Heart left ventricle (tissue), 16 donors: ENCODE results near the gene GPR155. TPM values are rescaled to one million over a fixed set of nuclear protein-coding genes. Genes with fewer than 3 reads are reported as not detected.

Experiments
- ATAC-seq, 4 donors: fragments of 200-7000 bp; cut with Tn5 transposase; one replicate each; pipeline ENCODE4 v1.9.1; 2020 to 2022; ENCODE audit warnings: moderate library complexity in 4 of 4, mild to moderate bottlenecking in 3 of 4, moderate number of reproducible peaks in 1 of 4
- DNase-seq, 5 donors: peaks; one replicate each; pipeline ENCODE4 v3.0.0-alpha.2; 2020
- H3K27ac ChIP-seq, 12 donors: fragments of 200-600 bp; sonication (generic) in 4 of 12; one replicate each; pipeline versions ENCODE4 v1.5.0 to v1.8.0; 2016 to 2022; ENCODE audit warnings: mild to moderate bottlenecking in 2 of 12
- H3K27me3 ChIP-seq, 9 donors: fragments of 200-600 bp; sonication (generic) in 2 of 9; one replicate each; pipeline versions ENCODE4 v1.5.1 to v1.8.0; 2016 to 2022; ENCODE audit warnings: mild to moderate bottlenecking in 3 of 9
- H3K36me3 ChIP-seq, 9 donors: fragments of 200-600 bp; sonication (generic) in 2 of 9; one replicate each; pipeline versions ENCODE4 v1.5.0 to v1.8.0; 2018 to 2022; ENCODE audit warnings: mild to moderate bottlenecking in 2 of 9
- H3K4me1 ChIP-seq, 12 donors: fragments of 200-600 bp; sonication (generic) in 4 of 12; one replicate each; pipeline versions ENCODE4 v1.5.0 to v1.8.0; 2016 to 2022; ENCODE audit warnings: mild to moderate bottlenecking in 3 of 12
- H3K4me3 ChIP-seq, 12 donors: fragments of 200-600 bp; sonication (generic) in 4 of 12; one replicate each; pipeline versions ENCODE4 v1.5.0 to v1.8.0; 2017 to 2022; ENCODE audit warnings: mild to moderate bottlenecking in 9 of 12, moderate library complexity in 4 of 12
- H3K9me3 ChIP-seq, 12 donors: fragments of 200-600 bp; sonication (generic) in 4 of 12; one replicate each; pipeline versions ENCODE4 v1.5.0 to v1.8.0; 2016 to 2022; ENCODE audit warnings: mild to moderate bottlenecking in 1 of 12
- POLR2A ChIP-seq, 2 donors: fragments of 450-650 bp; IDR thresholded peaks; one replicate each; pipeline ENCODE4 v1.6.1; 2017; ENCODE audit warnings: antibody characterized with exemption in 2 of 2, mild to moderate bottlenecking in 2 of 2, moderate library complexity in 2 of 2
- WGBS, 4 donors: extraction: QIAGEN DNeasy Blood & Tissue Kit in 2 of 4; methylation state at CpG; one replicate each; pipeline versions ENCODE4 v1.1.5 to v1.1.7; 2013 to 2018; 5-methylcytosine and 5-hydroxymethylcytosine counted together
- intact Hi-C, 10 donors: fragments of 100-400 bp; cut with DNase I; formaldehyde crosslinking; loops; one replicate each; pipeline versions ENCODE4 v1.11.1 to v1.14.2; 2022
- polyA plus RNA-seq, 2 donors: library from polyadenylated mRNA; stranded (reverse); fragments of 200-250 nt; gene quantifications; one replicate each; pipeline ENCODE4 v1.2.3, GENCODE V29; 2013
- total RNA-seq, 9 donors: library from RNA; depleted of rRNA in 2 of 9; stranded (reverse); fragments of >200 nt in 2 of 9; fragmentation: NEBNext Ultra II Directional in 3 of 9; extraction: Animal tissue kit (Norgen Biotek cat#: 25700) in 3 of 9; gene quantifications; one replicate each; pipeline versions ENCODE4 v1.1.0 to v1.2.4, GENCODE V29; 2016 to 2023
- TF ChIP-seq, protein P1 (sequence below), 12 donors: fragments of 200-600 bp; sonication (generic) in 4 of 12; IDR thresholded peaks; one replicate each; pipeline versions ENCODE4 v1.5.0 to v1.8.0; 2018 to 2022; ENCODE audit warnings: antibody characterized with exemption in 12 of 12, mild to moderate bottlenecking in 5 of 12
- donor health status: ischemic (EF 13 %, LVEDD 7.1; RV severe dilation, severe dysfunction).
- donor health status: healthy with polysubstance abuse.
- donor health status: DM: no; HTN: yes; CAD: no.
- donor health status: DM: no; HTN: no; CAD: no.
- donor health status: ischemic (EF 25% LVEDD 6.9; RV normal size, moderate dysfunction).
- donor health status: ischemic (EF 25% LVEDD 5.7; RV mildly dilated, moderate dysfunction).
- donor health status: healthy.
- donor health status: DM: yes; HTN: yes; CAD: no.
- donor health status: ischemic (EF 35%, LVEDD 5.7; RV mildly dilated, moderate dysfunction).
- donor health status: nonischemic (EF 11% LVEDD 7.7; RV severe dilation, severe dysfunction).
- donor health status: DM: yes; HTN: yes; CAD: no.
- donor health status: PGD.
- donor health status: ischemic (EF 29% LVEDD 5.4; RV normal size, mild dysfunction).
- donor health status: nonischemic (EF 23%, LVEDD 6.1; RV moderate dilation, normal function).

GPR155 gene
- total and polyA plus RNA-seq, 11 donors = 3.5 to 21.3 (median 16.0) TPM

GRCh38 chr2:174445248-174445647 is 41.6 kb downstream of the GPR155 start:
- ATAC-seq (no peak), DNase-seq (no peak)
- TF ChIP-seq POLR2A (IDR thresholded peaks at IDR 0.05) = no peak
- TF ChIP-seq, protein P1, sequence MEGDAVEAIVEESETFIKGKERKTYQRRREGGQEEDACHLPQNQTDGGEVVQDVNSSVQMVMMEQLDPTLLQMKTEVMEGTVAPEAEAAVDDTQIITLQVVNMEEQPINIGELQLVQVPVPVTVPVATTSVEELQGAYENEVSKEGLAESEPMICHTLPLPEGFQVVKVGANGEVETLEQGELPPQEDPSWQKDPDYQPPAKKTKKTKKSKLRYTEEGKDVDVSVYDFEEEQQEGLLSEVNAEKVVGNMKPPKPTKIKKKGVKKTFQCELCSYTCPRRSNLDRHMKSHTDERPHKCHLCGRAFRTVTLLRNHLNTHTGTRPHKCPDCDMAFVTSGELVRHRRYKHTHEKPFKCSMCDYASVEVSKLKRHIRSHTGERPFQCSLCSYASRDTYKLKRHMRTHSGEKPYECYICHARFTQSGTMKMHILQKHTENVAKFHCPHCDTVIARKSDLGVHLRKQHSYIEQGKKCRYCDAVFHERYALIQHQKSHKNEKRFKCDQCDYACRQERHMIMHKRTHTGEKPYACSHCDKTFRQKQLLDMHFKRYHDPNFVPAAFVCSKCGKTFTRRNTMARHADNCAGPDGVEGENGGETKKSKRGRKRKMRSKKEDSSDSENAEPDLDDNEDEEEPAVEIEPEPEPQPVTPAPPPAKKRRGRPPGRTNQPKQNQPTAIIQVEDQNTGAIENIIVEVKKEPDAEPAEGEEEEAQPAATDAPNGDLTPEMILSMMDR (IDR thresholded peaks at IDR 0.05) = no peak
- WGBS, 4 donors = 85 to 91% (median 86%) methylated on average over 3 of the region's 3 CpGs
- Histone ChIP-seq H3K27ac (no peak overlapping the region), H3K4me3 (no peak overlapping the region), H3K36me3 (peaks cover 0 to 67% (median 55%) of the 10 kb centered on the region in 9 donors), H3K4me1 (peaks cover 0 to 4% (median 0%) of the 10 kb centered on the region in 12 donors), H3K27me3 (no peaks in the 10 kb centered on the region), H3K9me3 (no peaks in the 10 kb centered on the region)
- intact Hi-C loops = no loop called here

- DNase-seq (no peak), ATAC-seq (no peak)
- Histone ChIP-seq H3K4me1 (peaks cover 0 to 4% (median 0%) of the 10 kb centered on the region in 12 donors), H3K9me3 (no peaks in the 10 kb centered on the region), H3K36me3 (peaks cover 0 to 67% (median 51%) of the 10 kb centered on the region in 9 donors), H3K27me3 (no peaks in the 10 kb centered on the region), H3K4me3 (no peak overlapping the region), H3K27ac (no peak overlapping the region)
- 87 to 88% (median 87%) methylated on average over 6 of the region's 6 CpGs for WGBS, 4 donors
- intact Hi-C loops = no loop called here
- TF ChIP-seq, protein P1 (IDR thresholded peaks at IDR 0.05) = no peak
- TF ChIP-seq POLR2A (IDR thresholded peaks at IDR 0.05) = no peak
Measured at GRCh38 chr2:174444761-174445160, 42.1 kb downstream of the GPR155 start.

DNA sequence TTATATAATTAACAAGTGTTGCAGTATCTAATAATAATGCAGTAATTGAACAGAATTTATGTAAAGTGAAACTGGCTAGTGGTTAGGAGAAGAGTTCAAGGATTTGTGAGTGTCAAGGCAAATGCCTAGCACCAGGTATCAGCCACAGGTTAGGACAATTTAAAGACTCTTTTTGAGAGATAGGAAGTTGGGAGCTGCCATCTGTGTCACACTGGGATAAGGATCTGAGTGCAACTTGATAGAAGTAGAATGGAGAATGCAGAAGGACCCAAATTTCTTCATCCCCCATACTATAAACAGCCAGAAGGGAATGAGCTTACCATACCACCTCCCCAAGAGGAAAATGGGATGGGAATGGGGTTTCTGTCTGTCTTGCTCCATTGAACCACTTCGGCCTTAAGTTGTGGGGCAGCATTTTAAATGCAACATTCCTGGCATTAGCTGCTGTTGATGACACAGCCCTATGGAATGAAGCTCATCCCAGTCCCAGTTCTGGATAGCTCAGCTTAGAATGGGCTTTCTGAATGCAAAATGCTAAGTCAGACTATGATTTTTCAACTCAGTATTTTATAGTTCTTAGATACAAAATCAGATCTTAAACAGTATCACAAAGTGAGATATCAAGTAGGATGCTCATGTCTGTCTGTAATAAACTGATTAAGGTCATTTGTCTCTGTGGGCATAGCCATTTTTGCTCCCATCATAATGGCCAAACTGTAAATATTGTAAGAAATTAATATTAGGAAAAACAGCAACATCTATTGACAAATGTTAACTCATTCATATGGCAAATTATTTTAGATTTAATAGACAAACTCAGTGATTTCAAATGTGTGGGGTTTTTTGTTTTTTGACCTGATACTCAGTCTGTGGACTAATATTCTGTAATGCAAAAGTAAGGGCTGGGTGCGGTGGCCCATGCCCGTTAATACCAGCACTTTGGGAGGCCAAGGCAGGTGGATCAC is 44.0 kb downstream of the GPR155 start:
- WGBS, 4 donors = 75 to 91% (median 87%) methylated on average over 3 of the region's 3 CpGs
- no peak for ATAC-seq
- Histone ChIP-seq H3K4me1 (peaks cover 0 to 4% (median 0%) of the 10 kb centered on the region in 12 donors), H3K27me3 (no peaks in the 10 kb centered on the region), H3K36me3 (peaks cover 0 to 65% (median 39%) of the 10 kb centered on the region in 9 donors), H3K4me3 (no peak overlapping the region), H3K27ac (no peak overlapping the region), H3K9me3 (no peaks in the 10 kb centered on the region)
- no peak for DNase-seq
- no peak for TF ChIP-seq POLR2A (IDR thresholded peaks at IDR 0.05)
- TF ChIP-seq, protein P1 (IDR thresholded peaks at IDR 0.05) = no peak
- intact Hi-C loops = no loop called here

DNA sequence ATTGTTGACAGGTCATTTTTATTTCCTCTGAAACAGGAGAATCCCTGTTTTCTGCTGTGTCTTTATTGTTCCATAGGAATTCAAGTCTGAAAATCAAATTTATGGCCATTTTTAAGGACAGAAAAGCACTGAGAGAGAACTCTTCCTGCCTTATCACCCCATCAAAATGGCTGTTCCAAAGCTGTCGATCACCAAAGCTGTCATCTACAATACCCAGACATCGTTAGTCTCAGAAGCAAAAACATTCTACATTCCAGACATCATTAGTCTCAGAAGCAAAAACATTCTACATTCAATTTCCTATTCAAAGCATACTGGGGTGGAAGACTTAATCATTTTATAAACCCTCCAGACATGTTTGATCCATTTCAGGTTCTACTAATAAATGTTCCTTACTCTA is 46.9 kb downstream of the GPR155 start:
- WGBS, 4 donors = 47 to 57% (median 52%) methylated on average over 2 of the region's 2 CpGs
- H3K36me3 ChIP-seq = peaks cover 0 to 65% (median 46%) of the 10 kb centered on the region in 9 donors
- H3K9me3 ChIP-seq = no peaks in the 10 kb centered on the region
- H3K4me1 ChIP-seq = peaks cover 0 to 5% (median 0%) of the 10 kb centered on the region in 12 donors
- ATAC-seq (no peak), DNase-seq (no peak)
- TF ChIP-seq, protein P1 (IDR thresholded peaks at IDR 0.05) = no peak
- no peak for TF ChIP-seq POLR2A (IDR thresholded peaks at IDR 0.05)
- no peak overlapping the region for H3K27ac ChIP-seq
- H3K27me3 ChIP-seq = no peaks in the 10 kb centered on the region
- H3K4me3 ChIP-seq = no peak overlapping the region
- intact Hi-C loops = no loop called here
